Testis (tissue), 5 donors: Measurements from ENCODE around the gene B4GALNT4. TPM values are rescaled to one million over a fixed set of nuclear protein-coding genes. Genes with fewer than 3 reads are reported as not detected.
A peak's percentile ranks its signal among the peaks of the same experiment; 100 is the strongest.
"Not testable (repeated sequence)": the region's sequence is repeated elsewhere in the genome, so short reads cannot be mapped to it uniquely, and the experiment has no call there.

ENCODE experiments used
- DNase-seq: peaks from one replicate; pipeline ENCODE4 v3.0.0-alpha.2; 2019
- H3K27ac ChIP-seq, 2 donors: fragments of 200-600 bp; sonication (generic); one replicate each; pipeline ENCODE4 v1.5.1; 2019
- H3K27me3 ChIP-seq: fragments of 200-600 bp; sonication (generic); one replicate; pipeline ENCODE4 v1.5.1; 2019
- H3K36me3 ChIP-seq: fragments of 200-600 bp; sonication (generic); one replicate; pipeline ENCODE4 v1.5.1; 2017; ENCODE audit warnings: low read depth; ENCODE audit errors: missing control alignments
- H3K4me1 ChIP-seq: fragments of 200-600 bp; sonication (generic); one replicate; pipeline ENCODE4 v1.5.1; 2019
- H3K4me3 ChIP-seq, 2 donors: fragments of 200-600 bp; sonication (generic); one replicate each; pipeline ENCODE4 v1.5.1; 2017 to 2019
- H3K9me3 ChIP-seq: fragments of 200-600 bp; sonication (generic); one replicate; pipeline ENCODE4 v1.5.1; 2017
- POLR2A ChIP-seq: fragments of 450-650 bp; IDR thresholded peaks from one replicate; pipeline ENCODE4 v1.6.1; 2017; ENCODE audit warnings: antibody characterized with exemption, mild to moderate bottlenecking, moderate library complexity
- WGBS, 2 donors: methylation state at CpG; one replicate each; pipeline ENCODE4 v1.1.5; 2018; 5-methylcytosine and 5-hydroxymethylcytosine counted together
- intact Hi-C: fragments of 100-400 bp; cut with DNase I; formaldehyde crosslinking; loops from one replicate; pipeline ENCODE4 v1.15.1; 2023; ENCODE audit warnings: low total_unique reads
- long read RNA-seq, 2 donors: transcript quantifications; one replicate each; lab custom pipeline, GENCODE V29; 2026
- polyA plus RNA-seq: library from polyadenylated mRNA; stranded (reverse); fragments of 350-450 nt; fragmentation: Illumina TruSeq; extraction: RNeasy Lipid Tissue Mini Kit (QIAGEN cat#74804); gene quantifications from one replicate; pipeline ENCODE4 v1.2.3, GENCODE V29; 2014; ENCODE audit warnings: low read depth, low replicate concordance; ENCODE audit not compliant: insufficient read depth
- total RNA-seq, 2 donors: library from RNA; depleted of rRNA; stranded (reverse); fragments of >200 nt; gene quantifications; one replicate each; pipeline ENCODE4 v1.2.3, GENCODE V29; 2016
- TF ChIP-seq, protein P1 (sequence below), 3 experiments: fragments of 450-650 bp in 2 of 3; fragments of 200-600 bp in 1 of 3; sonication (generic) in 1 of 3; IDR thresholded peaks; one replicate each; pipeline ENCODE4 v1.5.1; 2016 to 2019; ENCODE audit warnings: antibody characterized with exemption in 3 of 3, mild to moderate bottlenecking in 2 of 3, moderate library complexity in 1 of 3

The B4GALNT4 gene, protein sequence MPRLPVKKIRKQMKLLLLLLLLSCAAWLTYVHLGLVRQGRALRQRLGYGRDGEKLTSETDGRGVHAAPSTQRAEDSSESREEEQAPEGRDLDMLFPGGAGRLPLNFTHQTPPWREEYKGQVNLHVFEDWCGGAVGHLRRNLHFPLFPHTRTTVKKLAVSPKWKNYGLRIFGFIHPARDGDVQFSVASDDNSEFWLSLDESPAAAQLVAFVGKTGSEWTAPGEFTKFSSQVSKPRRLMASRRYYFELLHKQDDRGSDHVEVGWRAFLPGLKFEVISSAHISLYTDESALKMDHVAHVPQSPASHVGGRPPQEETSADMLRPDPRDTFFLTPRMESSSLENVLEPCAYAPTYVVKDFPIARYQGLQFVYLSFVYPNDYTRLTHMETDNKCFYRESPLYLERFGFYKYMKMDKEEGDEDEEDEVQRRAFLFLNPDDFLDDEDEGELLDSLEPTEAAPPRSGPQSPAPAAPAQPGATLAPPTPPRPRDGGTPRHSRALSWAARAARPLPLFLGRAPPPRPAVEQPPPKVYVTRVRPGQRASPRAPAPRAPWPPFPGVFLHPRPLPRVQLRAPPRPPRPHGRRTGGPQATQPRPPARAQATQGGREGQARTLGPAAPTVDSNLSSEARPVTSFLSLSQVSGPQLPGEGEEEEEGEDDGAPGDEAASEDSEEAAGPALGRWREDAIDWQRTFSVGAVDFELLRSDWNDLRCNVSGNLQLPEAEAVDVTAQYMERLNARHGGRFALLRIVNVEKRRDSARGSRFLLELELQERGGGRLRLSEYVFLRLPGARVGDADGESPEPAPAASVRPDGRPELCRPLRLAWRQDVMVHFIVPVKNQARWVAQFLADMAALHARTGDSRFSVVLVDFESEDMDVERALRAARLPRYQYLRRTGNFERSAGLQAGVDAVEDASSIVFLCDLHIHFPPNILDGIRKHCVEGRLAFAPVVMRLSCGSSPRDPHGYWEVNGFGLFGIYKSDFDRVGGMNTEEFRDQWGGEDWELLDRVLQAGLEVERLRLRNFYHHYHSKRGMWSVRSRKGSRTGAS
- total RNA-seq (10 to 100 TPM in 1 of 2 donors, 1 to 10 TPM in 1; 7.2 to 10.1 TPM), polyA plus RNA-seq (4.3 TPM)
- long read RNA-seq, donor 1, transcript B4GALNT4-201 (20 exons, 3,444 nt) = major isoform, 7 of 15 reads
- long read RNA-seq, donor 1, partial matches to known transcripts = 7 of 15 reads
- long read RNA-seq, donor 1, other reads (novel, unspliced or antisense) = 0 of 15 reads
- long read RNA-seq, donor 2, partial matches to known transcripts = 0 of 4 reads
- long read RNA-seq, donor 2, other reads (novel, unspliced or antisense) = 0 of 4 reads

- Histone ChIP-seq H3K27me3 (no peaks in the 10 kb centered on the region), H3K4me3 (peak within 1 kb of the TSS in 1 of 2 donors; percentile 31), H3K4me1 (peaks cover 11% of the 10 kb centered on the region), H3K9me3 (no peaks in the 10 kb centered on the region), H3K36me3 (no peaks in the 10 kb centered on the region), H3K27ac (no peak within 1 kb of the TSS)
- intact Hi-C loops = no loop called here
- no peak for TF ChIP-seq POLR2A
- TF ChIP-seq, protein P1, sequence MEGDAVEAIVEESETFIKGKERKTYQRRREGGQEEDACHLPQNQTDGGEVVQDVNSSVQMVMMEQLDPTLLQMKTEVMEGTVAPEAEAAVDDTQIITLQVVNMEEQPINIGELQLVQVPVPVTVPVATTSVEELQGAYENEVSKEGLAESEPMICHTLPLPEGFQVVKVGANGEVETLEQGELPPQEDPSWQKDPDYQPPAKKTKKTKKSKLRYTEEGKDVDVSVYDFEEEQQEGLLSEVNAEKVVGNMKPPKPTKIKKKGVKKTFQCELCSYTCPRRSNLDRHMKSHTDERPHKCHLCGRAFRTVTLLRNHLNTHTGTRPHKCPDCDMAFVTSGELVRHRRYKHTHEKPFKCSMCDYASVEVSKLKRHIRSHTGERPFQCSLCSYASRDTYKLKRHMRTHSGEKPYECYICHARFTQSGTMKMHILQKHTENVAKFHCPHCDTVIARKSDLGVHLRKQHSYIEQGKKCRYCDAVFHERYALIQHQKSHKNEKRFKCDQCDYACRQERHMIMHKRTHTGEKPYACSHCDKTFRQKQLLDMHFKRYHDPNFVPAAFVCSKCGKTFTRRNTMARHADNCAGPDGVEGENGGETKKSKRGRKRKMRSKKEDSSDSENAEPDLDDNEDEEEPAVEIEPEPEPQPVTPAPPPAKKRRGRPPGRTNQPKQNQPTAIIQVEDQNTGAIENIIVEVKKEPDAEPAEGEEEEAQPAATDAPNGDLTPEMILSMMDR (IDR thresholded peaks at IDR 0.05) = no peak
- DNase-seq = peak; percentile 53
- WGBS, 2 donors = 0% methylated on average over 9 of the region's 118 CpGs; no CpG with 5 or more reads in 1 of the 2 donors
These were observed at the start of gene B4GALNT4 for GRCh38 chr11:369336-370018. Gene B4GALNT4, plus strand, starts transcription at chr11:369499. Its CDS starts 305 bp downstream, at chr11:369804.

DNA sequence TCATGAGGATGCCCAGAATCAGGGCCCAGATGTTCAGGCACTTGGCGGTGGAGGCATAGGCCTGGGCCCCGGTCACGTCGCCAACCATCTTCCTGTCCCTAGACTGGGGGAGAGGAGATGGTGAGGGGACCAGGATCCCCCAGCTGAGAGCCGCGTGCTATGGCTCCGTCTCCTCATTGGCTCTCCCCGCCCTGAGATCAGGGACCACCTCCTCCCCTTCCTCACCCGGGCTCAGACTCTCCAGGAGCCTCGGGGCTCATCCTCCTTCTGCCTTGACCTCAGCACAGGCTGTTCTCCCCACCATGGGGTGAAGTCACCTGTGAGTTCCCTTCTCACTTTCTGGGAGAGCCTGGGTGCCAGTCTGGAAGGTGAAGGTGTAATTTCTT, 49.4 kb upstream of the B4GALNT4 start:
- H3K9me3 ChIP-seq, DNase-seq, H3K36me3 ChIP-seq, H3K27me3 ChIP-seq, intact Hi-C loops: not testable (repeated sequence)
- Histone ChIP-seq H3K27ac (peak overlapping the region; percentile 97 to 99), H3K4me3 (peak overlapping the region; percentile 57 to 74), H3K4me1 (peaks cover 33% of the 10 kb centered on the region)
- 5 to 18% methylated on average over 3 to 10 of the region's 10 CpGs for WGBS, 2 donors

GRCh38 chr11:324156-324555, 45.1 kb upstream of the B4GALNT4 start:
- H3K36me3 ChIP-seq = no peaks in the 10 kb centered on the region
- no peaks in the 10 kb centered on the region for H3K9me3 ChIP-seq
- TF ChIP-seq, protein P1 (IDR thresholded peaks at IDR 0.05) = no peak
- no peak for TF ChIP-seq POLR2A
- 49 to 54% methylated on average over 11 of the region's 11 CpGs for WGBS, 2 donors
- H3K27me3 ChIP-seq = no peaks in the 10 kb centered on the region
- no peak overlapping the region for H3K4me3 ChIP-seq
- peaks cover 64% of the 10 kb centered on the region for H3K4me1 ChIP-seq
- H3K27ac ChIP-seq = peak overlapping the region; percentile 91 to 94
- DNase-seq = peak; percentile 26
- intact Hi-C loops = no loop called here

DNA sequence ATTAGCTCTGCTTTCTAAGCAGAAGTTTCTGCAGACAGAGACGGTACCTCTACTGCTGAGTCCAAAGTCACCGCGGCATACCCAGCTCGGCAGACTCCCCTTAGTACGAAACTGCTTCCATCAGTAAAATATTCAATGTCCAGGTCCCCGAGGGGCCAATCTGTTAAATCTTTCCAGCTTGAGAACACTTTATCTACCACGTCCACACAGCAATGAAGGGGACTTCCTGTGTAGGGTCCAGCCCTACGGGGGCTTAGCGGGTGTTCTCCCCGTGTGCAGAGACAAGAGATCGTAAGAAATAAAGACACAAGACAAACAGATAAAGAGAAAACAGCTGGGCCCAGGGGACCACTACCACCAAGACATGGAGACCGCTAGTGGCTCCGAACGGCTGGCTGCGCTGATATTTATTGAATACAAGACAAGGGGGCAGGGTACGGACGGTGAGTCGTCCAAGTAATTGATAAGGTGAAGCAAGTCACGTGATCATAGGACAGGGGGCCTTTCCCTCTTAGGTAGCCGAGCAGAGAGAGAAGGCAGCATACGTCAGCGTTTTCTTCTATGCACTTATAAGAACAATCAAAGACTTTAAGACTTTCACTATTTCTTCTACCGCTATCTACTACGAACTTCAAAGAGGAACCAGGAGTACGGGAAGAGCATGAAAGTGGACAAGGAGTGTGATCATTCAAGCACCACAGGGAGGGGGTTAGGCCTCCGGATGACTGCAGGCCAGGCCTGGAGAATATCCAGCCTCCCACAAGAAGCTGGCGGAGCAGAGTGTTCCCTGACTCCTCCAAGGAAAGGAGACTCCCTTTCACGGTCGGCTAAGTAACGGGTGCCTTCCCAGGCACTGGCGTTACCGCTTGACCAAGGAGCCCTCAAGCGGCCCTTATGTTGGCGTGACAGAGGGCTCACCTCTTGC, 44.4 kb upstream of the B4GALNT4 start:
- intact Hi-C loops, H3K36me3 ChIP-seq, H3K4me3 ChIP-seq, H3K27me3 ChIP-seq, H3K9me3 ChIP-seq: not testable (repeated sequence)
- peak overlapping the region; percentile 91 to 94 for H3K27ac ChIP-seq
- WGBS, 2 donors = 29 to 35% methylated on average over 25 to 28 of the region's 34 CpGs
- DNase-seq = peak; percentile 78
- H3K4me1 ChIP-seq = peaks cover 67% of the 10 kb centered on the region
